Smooth muscle cell (in vitro differentiated cells): ENCODE data around the gene SPARCL1. TPM values are rescaled to one million over a fixed set of nuclear protein-coding genes. Genes with fewer than 3 reads are reported as not detected.

Source experiments
- DNase-seq: peaks from one replicate; lab custom pipeline; 2025; ENCODE audit not compliant: unreplicated experiment; lab: John Stamatoyannopoulos, UW
- H2AFZ ChIP-seq: fragments of 200-600 bp; sonication (generic); 2 replicates; pipeline ENCODE4 v1.6.0; 2016; ENCODE audit warnings: antibody characterized with exemption, low read depth, mild to moderate bottlenecking
- H3F3A ChIP-seq: fragments of 200-600 bp; sonication (generic); 2 replicates; pipeline ENCODE4 v1.6.0; 2017; ENCODE audit warnings: antibody characterized with exemption, low read depth
- H3K27ac ChIP-seq: fragments of 200-600 bp; sonication (generic); 2 replicates; pipeline ENCODE4 v1.5.1; 2016; ENCODE audit warnings: low read depth, mild to moderate bottlenecking
- H3K27me3 ChIP-seq: fragments of 200-600 bp; sonication (generic); 2 replicates; pipeline ENCODE4 v1.6.1; 2016; ENCODE audit warnings: low read depth, mild to moderate bottlenecking
- H3K36me3 ChIP-seq: fragments of 200-600 bp; sonication (generic); 2 replicates; pipeline ENCODE4 v1.5.1; 2016; ENCODE audit warnings: low read depth
- H3K4me1 ChIP-seq: fragments of 200-600 bp; sonication (generic); 2 replicates; pipeline ENCODE4 v1.5.1; 2016; ENCODE audit warnings: low read depth
- H3K4me2 ChIP-seq: fragments of 200-600 bp; sonication (generic); 2 replicates; pipeline ENCODE4 v1.6.0; 2016; ENCODE audit warnings: mild to moderate bottlenecking
- H3K4me3 ChIP-seq: fragments of 200-600 bp; sonication (generic); 2 replicates; pipeline ENCODE4 v1.5.1; 2016; ENCODE audit warnings: mild to moderate bottlenecking
- H3K79me2 ChIP-seq: fragments of 200-600 bp; sonication (generic); 2 replicates; pipeline ENCODE4 v1.6.0; 2016; ENCODE audit warnings: low read depth, mild to moderate bottlenecking
- H3K9ac ChIP-seq: fragments of 200-600 bp; sonication (generic); 2 replicates; pipeline ENCODE4 v1.6.0; 2016; ENCODE audit warnings: low read depth
- H3K9me3 ChIP-seq: fragments of 200-600 bp; sonication (generic); replicated peaks from 2 replicates; pipeline ENCODE4 v1.5.1; 2016; ENCODE audit warnings: low read depth
- H4K20me1 ChIP-seq: fragments of 200-600 bp; sonication (generic); 2 replicates; pipeline ENCODE4 v1.6.0; 2016; ENCODE audit warnings: low read depth
- WGBS: methylation state at CpG from one replicate; pipeline ENCODE4 v1.1.7; 2016; ENCODE audit warnings: low lambda C conversion rate; 5-methylcytosine and 5-hydroxymethylcytosine counted together
- polyA plus RNA-seq: library from polyadenylated mRNA; unstranded; fragments of >200 nt; fragmentation: Nextera tagmentation; extraction: Ambion mirVana; gene quantifications from 2 replicates; pipeline ENCODE4 v1.2.1, GENCODE V29; 2016
- total RNA-seq: library from RNA; depleted of rRNA; stranded (reverse); fragments of >200 nt; gene quantifications from 2 replicates; pipeline ENCODE4 v1.2.3, GENCODE V29; 2014
- TF ChIP-seq, protein P1 (sequence below): fragments of 200-600 bp; sonication (generic); IDR thresholded peaks from 2 replicates; pipeline ENCODE4 v1.5.1; 2017; ENCODE audit warnings: borderline replicate concordance, mild to moderate bottlenecking, antibody characterized with exemption; ENCODE audit not compliant: insufficient read depth, poor library complexity, severe bottlenecking

Gene SPARCL1
- total and polyA plus RNA-seq, 2 experiments from 2014 or later: not detected

DNA sequence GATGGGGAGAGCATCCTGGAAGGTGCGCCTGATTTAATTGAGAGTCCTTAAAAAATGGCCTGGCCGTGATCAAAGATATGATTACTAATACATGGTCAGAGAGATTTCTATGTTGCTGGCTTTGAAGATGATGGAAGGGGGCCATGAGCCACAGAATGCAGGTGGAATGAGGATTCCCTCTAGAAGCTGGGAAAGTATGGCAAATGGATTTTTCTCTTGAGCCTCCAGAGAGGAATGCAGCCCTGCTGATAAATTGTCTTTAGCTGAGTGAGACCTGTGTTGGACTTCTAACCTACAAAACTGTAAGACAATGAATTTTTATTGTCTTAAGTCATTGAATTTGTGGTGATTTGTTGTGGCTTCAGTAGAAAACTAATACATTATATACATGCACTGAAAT, 99.1 kb downstream of the SPARCL1 start:
- no peak overlapping the region for H3K4me2 ChIP-seq
- H3K9me3 ChIP-seq: no peaks in the 10 kb centered on the region
- no peaks in the 10 kb centered on the region for H3K36me3 ChIP-seq
- H3F3A ChIP-seq: no peaks in the 10 kb centered on the region
- TF ChIP-seq, protein P1, sequence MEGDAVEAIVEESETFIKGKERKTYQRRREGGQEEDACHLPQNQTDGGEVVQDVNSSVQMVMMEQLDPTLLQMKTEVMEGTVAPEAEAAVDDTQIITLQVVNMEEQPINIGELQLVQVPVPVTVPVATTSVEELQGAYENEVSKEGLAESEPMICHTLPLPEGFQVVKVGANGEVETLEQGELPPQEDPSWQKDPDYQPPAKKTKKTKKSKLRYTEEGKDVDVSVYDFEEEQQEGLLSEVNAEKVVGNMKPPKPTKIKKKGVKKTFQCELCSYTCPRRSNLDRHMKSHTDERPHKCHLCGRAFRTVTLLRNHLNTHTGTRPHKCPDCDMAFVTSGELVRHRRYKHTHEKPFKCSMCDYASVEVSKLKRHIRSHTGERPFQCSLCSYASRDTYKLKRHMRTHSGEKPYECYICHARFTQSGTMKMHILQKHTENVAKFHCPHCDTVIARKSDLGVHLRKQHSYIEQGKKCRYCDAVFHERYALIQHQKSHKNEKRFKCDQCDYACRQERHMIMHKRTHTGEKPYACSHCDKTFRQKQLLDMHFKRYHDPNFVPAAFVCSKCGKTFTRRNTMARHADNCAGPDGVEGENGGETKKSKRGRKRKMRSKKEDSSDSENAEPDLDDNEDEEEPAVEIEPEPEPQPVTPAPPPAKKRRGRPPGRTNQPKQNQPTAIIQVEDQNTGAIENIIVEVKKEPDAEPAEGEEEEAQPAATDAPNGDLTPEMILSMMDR: no peak
- no peak for DNase-seq
- WGBS: 98% methylated on average over 2 of the region's 2 CpGs
- H3K4me1 ChIP-seq: no peaks in the 10 kb centered on the region
- H3K79me2 ChIP-seq: peaks cover 68% of the 10 kb centered on the region
- no peak overlapping the region for H3K27ac ChIP-seq
- H2AFZ ChIP-seq: no peak overlapping the region
- H3K9ac ChIP-seq: no peak overlapping the region
- H3K27me3 ChIP-seq: no peaks in the 10 kb centered on the region
- peaks cover 35% of the 10 kb centered on the region for H4K20me1 ChIP-seq
- H3K4me3 ChIP-seq: no peak overlapping the region

DNA sequence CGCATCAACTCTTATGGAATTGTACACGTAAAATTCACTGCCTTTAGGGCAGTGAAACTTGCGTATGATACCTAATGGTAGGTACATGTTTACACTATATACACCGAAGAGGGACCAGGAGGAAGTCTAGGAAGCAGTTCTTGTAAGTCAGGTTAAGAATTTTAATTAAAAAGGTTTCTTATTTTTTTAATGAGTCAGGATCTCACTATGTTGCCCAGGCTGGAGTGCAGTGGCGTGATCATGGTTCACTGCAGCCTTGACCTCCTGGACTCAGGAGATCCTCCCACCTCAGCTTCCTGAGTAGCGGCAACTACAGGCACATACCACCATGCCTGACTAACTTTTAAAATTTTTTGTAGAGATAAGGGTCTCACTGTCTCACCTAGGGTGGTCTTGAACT, 100.2 kb downstream of the SPARCL1 start:
- Histone ChIP-seq H3K79me2 (peaks cover 74% of the 10 kb centered on the region), H3K4me3 (no peak overlapping the region), H3K36me3 (no peaks in the 10 kb centered on the region), H3K27ac (no peak overlapping the region), H3K9ac (no peak overlapping the region), H3K4me1 (no peaks in the 10 kb centered on the region), H2AFZ (no peak overlapping the region), H3K4me2 (no peak overlapping the region), H3K27me3 (no peaks in the 10 kb centered on the region), H4K20me1 (peaks cover 35% of the 10 kb centered on the region), H3F3A (no peaks in the 10 kb centered on the region), H3K9me3 (no peaks in the 10 kb centered on the region)
- TF ChIP-seq, protein P1: no peak
- 93% methylated on average over 6 of the region's 6 CpGs for WGBS
- DNase-seq: no peak

DNA sequence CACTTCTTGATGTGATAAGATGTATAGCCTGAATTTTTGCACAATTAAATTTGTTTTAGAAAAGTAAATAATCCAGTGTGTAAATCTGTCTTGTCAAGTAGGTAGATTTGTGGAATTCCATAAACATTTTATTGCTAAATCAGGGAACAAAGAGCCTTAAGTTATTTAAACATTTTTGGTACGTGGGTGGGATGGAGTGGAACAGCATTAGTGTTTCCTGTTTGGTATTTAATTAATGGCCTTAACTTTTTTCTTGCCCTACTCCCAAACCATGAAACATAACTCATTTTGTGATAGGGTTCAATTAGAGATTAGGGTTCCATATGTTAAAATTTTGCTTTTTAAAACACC, 101.7 kb downstream of the SPARCL1 start:
- peaks cover 10% of the 10 kb centered on the region for H3K4me1 ChIP-seq
- DNase-seq: no peak
- H3F3A ChIP-seq: no peaks in the 10 kb centered on the region
- WGBS: 74% methylated on average over 1 of the region's 1 CpG
- peaks cover 73% of the 10 kb centered on the region for H3K79me2 ChIP-seq
- H2AFZ ChIP-seq: no peak overlapping the region
- TF ChIP-seq, protein P1: no peak
- H3K4me3 ChIP-seq: no peak overlapping the region
- peaks cover 26% of the 10 kb centered on the region for H4K20me1 ChIP-seq
- H3K27ac ChIP-seq: no peak overlapping the region
- H3K4me2 ChIP-seq: no peak overlapping the region
- no peak overlapping the region for H3K9ac ChIP-seq
- H3K9me3 ChIP-seq: no peaks in the 10 kb centered on the region
- H3K36me3 ChIP-seq: no peaks in the 10 kb centered on the region
- no peaks in the 10 kb centered on the region for H3K27me3 ChIP-seq

DNA sequence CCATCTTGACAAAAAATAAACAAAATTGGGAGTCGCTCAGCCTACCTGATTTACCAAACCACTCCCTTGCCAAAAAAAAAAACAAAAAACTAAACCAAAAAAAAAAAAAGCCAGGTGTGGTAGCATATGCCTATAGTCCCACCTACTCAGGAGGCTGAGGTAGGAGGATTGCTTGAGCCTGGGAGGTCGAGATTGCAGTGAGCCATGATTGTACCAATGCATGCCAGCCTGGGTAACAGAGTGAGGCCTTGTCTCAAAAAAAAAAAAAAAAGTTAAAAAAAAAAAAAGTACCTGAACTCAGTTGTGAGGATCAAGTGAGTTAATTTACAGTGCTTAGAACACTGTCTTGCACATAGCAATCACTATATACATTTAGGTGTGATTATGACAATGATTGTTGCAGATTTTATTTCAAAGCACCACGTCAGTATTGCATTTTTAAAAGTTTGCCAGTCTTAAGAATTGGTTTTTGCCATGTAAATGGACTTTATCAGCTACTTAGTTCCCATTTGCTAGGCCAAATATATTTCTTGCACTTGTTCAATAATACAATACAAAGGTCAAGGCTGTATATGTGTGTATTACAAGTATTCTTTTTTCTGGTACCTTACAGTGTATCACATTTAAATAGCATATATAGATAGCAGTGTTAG, 102.2 kb downstream of the SPARCL1 start:
- 97% methylated on average over 3 of the region's 3 CpGs for WGBS
- no peaks in the 10 kb centered on the region for H3K36me3 ChIP-seq
- no peak overlapping the region for H2AFZ ChIP-seq
- H4K20me1 ChIP-seq: peaks cover 21% of the 10 kb centered on the region
- H3K27ac ChIP-seq: no peak overlapping the region
- H3F3A ChIP-seq: no peaks in the 10 kb centered on the region
- H3K9me3 ChIP-seq: no peaks in the 10 kb centered on the region
- TF ChIP-seq, protein P1: no peak
- H3K27me3 ChIP-seq: no peaks in the 10 kb centered on the region
- H3K4me3 ChIP-seq: no peak overlapping the region
- DNase-seq: no peak
- H3K9ac ChIP-seq: no peak overlapping the region
- H3K4me2 ChIP-seq: no peak overlapping the region
- peaks cover 10% of the 10 kb centered on the region for H3K4me1 ChIP-seq
- H3K79me2 ChIP-seq: peaks cover 68% of the 10 kb centered on the region
